Gastrocnemius medialis (tissue), 4 donors: ENCODE data around the gene OR8K1.

Source experiments
- POLR2A ChIP-seq, 2 donors: fragments of 450-650 bp; IDR thresholded peaks; one replicate each; pipeline ENCODE4 v1.6.1; 2017; ENCODE audit warnings: antibody characterized with exemption in 2 of 2, mild to moderate bottlenecking in 2 of 2, moderate library complexity in 2 of 2
- TF ChIP-seq, protein P1 (sequence below), 5 experiments: fragments of 450-650 bp in 3 of 5; fragments of 200-600 bp in 2 of 5; sonication (generic) in 2 of 5; IDR thresholded peaks in 4 of 5; conservative IDR thresholded peaks in 1 of 5; 1 replicate in 4 of 5; 2 replicates in 1 of 5; pipeline ENCODE4 v1.5.1; 2016 to 2019; ENCODE audit warnings: antibody characterized with exemption in 5 of 5, mild to moderate bottlenecking in 3 of 5, moderate library complexity in 3 of 5

DNA sequence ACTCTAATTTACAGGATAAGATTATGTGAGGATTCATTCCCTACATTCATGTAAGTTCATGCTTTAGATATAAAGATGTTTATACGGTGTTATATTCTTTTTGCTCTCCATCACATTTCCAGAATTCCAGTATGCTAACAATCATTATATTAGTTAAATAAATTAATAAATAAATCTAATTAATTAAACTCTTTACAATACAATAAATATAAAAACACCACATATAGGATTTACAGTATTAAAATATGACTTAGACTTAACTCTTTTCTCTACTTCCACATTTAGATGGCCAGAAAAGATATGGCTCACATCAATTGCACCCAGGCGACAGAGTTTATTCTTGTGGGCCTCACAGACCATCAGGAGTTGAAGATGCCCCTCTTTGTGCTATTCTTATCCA lies 29.5 kb downstream of the OR8K1 start, which contains the start of gene OR8U1:
- TF ChIP-seq, protein P1, sequence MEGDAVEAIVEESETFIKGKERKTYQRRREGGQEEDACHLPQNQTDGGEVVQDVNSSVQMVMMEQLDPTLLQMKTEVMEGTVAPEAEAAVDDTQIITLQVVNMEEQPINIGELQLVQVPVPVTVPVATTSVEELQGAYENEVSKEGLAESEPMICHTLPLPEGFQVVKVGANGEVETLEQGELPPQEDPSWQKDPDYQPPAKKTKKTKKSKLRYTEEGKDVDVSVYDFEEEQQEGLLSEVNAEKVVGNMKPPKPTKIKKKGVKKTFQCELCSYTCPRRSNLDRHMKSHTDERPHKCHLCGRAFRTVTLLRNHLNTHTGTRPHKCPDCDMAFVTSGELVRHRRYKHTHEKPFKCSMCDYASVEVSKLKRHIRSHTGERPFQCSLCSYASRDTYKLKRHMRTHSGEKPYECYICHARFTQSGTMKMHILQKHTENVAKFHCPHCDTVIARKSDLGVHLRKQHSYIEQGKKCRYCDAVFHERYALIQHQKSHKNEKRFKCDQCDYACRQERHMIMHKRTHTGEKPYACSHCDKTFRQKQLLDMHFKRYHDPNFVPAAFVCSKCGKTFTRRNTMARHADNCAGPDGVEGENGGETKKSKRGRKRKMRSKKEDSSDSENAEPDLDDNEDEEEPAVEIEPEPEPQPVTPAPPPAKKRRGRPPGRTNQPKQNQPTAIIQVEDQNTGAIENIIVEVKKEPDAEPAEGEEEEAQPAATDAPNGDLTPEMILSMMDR (IDR thresholded peaks at IDR 0.05 in 4 of 5, conservative IDR thresholded peaks at IDR 0.05 in 1 of 5) = no peak
- TF ChIP-seq POLR2A (IDR thresholded peaks at IDR 0.05) = no peak
